Stimulated activated CD8-positive, alpha-beta memory T cell treated with anti-CD3 and anti-CD28 coated beads, Interleukin-7, amount 100 ng/mL, for 24 hours (primary cell): ENCODE results near the gene ITPR1.

ENCODE experiments used
- DNase-seq: peaks from one replicate; pipeline ENCODE4 v3.0.0-alpha.2; 2020; ENCODE audit warnings: low read depth

Gene ITPR1

DNA sequence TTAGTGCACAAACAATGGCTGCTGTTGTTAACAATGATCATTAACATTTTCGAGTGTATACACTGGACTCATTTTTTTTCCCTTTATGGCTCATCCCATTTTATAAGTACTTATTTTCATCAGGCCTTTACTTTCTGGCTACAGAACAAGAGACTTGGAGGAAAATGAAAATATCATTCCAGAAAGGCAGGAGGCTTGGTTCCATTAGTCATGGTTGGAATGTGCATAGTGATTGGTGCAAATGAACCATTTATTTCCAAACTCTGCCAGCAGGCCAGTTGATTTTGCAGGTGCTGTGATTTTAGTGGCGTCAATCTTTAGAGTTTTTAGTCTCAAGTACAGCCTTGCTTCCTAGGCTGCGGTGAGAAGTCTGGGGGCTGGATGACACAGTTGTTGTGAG lies 151.8 kb downstream of the ITPR1 start:
- no peak for DNase-seq

DNA sequence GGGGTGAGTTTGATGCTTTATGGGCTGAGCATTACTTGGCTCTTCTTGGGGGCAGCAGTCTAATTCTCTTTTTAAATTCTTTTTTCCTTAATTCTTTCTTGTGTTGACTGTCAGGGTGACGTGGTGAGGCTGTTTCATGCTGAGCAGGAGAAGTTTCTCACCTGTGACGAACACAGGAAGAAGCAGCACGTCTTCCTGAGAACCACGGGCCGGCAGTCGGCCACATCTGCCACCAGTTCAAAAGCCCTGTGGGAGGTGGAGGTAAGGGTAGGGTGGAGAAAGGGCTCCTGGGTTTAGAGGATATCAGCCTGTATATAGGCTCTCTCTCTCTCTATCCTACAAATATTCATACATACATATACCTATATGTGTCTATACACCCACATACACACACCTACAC lies 152.3 kb downstream of the ITPR1 start:
- no peak for DNase-seq

DNA sequence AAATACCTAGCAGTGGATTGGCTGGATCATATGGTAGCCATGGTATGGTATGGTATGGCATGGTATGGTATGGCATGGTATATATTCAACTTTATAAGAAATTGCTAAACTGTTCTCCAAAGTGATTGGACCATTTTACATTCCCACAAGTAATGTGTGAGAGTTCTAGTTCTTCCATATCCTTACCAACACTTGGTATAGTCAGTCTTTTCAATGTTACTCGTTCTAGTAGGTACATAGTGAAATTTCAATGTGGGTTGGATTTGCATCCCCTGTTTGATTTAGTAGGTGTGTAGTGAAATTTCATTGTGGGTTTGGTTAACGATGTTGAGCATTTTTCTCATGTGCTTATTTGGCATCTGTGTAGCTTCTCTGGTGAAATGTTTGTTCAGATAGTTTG lies 154.3 kb downstream of the ITPR1 start:
- no peak for DNase-seq

DNA sequence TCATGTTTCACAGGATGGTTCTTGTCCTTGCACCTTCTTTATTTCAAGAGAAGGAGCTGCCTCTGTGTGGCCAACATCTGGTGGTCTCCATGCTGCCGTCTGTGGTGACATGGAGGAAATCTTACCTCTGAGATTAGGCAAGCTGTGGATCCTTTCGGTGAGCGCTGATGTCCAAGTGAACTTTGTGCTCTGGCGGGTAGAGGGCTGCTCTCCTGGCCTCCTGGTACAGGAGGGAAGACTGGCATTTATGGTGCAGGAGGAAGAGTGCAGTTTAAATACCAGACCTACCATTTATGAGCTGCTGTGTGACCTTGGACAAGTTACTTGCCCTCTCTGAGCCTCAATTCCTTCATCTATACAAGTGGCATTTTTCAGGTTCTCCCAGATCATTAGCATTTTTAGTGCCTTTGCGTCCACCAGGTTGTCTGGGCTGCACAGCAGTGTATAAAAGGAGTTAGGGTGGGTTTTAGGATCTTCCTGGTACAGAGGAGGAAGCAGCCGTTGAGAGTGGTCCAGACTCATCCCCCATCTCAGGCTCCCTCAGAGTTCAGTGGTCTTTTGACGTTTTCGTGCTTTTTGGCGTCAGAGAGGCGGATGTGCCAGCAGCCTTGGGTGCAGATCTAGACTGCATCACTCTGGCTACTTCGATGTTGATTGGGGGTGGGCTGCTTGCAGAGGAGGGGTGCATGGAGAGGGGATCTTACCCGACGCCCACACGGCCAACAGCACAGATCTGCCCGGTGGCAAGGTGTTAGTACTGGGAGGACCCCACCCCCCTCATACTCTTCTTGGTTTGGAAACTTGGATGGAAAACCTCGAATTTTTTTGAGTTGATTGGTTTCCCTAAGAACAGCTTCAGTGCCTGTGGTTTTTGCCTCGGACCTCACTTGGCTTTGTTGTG lies 162.2 kb downstream of the ITPR1 start:
- no peak for DNase-seq

DNA sequence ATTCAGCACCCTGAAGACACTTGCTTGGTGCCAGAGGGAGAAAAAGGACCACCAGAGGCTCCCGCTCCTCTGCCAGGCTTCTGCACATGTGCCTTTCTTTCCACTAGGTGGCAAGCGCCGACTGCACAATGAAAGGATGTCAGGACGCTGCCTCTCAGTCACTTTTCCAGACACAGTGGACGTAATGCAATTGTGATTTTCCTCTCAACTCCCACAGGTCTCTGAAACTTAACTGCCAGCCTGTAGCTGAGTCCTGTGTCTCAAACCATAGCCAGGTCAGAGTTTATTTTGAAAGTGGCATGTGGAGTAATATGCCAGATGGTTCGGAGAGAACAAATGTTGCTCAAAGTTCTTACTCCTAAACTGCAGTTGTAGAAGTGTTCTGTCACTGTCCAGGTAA lies 162.9 kb downstream of the ITPR1 start:
- no peak for DNase-seq

DNA sequence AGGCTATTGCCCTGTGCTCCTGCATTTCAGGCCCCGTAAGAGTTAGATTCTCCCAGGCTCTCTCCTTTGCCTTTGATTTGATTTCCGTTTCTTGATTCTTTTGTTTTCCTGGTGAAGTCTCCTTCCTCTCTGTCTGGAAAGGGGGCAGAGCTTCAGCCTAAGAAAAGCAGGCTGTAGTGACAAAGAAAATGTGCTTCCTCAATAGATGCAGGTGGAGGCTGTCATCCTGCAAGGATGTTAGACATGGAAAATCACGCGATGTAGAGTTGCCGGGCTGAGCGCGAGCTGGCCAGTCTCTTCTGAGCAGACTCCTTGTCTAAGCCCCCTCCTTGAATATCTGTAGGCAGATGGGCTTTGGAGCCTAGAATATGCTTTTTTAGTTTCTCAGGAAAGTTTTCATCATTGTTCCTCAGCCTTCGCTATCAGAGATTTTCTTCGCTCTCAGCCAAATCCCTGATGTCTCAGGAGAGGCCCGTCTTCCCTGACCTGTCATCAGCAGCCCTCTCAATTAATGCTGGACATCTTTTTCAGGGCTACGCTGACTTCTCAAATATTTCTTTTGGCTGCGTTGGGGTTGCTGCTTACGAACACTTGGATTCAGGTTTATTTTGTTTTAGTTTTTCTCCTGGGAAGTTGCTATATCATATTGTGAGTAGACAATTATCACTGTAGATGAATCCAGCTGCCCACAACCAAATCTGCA lies 163.6 kb downstream of the ITPR1 start:
- no peak for DNase-seq

DNA sequence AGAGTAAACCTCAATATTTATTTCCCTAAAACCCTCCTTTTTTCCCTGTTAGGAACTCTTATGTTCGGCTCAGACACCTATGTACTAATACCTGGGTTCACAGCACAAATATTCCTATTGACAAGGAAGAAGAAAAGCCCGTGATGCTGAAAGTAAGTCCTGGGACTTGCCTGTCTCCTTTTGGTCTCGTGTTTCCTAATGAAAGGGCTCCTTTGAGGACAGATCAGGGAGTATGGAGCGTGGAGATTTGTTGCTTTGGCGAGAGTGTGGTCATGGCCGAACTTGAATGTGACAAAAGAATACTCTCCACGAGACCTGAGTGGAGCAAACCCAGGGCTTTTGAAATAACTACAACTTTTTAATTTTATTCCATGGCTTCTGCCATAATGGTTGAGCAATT lies 167.8 kb downstream of the ITPR1 start:
- no peak for DNase-seq

DNA sequence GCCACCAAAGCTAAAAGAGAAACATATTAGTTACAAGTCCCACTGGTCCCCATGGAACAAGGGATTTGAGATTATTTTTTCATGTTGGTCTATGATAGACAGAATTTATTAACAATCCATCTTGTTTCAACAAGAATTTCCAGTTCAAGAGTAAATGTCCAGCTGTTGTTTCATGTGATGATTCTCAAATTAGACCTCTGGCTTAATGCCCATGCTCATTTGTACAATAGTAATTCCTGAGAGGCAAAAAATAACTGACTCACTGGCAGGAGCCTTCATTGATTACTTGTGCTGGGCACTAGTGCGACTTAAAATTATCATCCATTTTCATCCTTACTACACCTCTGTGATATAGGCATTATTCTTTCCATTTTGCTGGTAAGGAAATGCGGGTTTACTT lies 171.3 kb downstream of the ITPR1 start:
- DNase-seq, result no peak

DNA sequence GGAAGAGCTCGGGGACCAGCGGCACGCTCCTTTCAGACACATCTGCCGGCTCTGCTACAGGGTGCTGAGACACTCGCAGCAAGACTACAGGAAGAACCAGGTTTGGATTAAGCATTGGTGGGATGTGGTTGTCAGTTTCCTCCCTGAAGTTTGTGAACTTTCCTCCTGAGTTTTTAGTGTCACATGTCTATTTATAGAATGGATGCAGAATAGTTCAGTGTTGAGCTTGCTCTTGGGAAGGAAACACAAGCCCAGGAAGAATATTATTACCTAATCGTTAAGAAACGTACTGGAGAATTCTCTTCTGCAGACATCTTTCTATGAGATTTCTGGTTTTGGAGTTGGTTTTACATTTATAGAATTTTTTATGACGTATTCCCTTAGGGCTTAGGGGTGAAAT lies 172.0 kb downstream of the ITPR1 start:
- DNase-seq, result no peak

DNA sequence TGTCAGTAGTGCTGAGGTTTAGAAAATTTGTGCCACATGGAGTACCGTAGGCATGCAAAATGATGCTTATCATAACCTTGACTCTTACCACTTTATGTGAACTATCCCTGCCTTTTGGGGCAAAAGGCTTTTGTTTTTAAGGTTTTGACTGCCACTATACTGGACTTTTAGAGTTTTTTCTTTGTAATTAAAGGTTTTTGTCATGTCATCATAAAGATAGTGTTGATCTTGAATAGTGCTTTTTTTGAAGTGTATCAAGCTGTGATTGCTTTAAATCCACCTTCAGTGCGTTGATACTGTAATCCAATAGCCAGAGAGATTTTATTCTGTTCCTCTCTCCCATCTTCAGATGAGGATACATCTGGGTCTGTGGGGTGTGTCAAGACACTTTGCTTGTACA lies 172.9 kb downstream of the ITPR1 start:
- DNase-seq, result no peak

DNA sequence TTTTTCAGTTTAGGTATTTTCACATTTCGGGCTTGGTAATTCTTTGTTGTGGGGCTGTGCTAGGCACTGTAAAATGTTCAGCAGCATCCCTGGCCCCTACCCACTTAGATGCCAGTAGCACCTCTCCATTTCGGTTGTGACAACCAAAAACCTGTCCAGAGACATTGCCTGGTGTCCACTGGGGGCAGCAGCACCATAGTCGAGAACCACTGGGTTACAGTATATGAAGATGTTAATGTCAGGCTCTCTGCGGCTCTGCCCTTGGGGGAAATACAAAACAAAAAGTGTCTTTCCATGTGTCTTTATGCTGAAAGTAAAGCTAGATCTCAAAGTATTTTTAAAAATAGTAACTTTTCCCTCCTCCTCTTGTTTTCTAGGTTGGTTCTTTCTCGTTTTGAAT lies 177.2 kb downstream of the ITPR1 start:
- DNase-seq, result no peak

DNA sequence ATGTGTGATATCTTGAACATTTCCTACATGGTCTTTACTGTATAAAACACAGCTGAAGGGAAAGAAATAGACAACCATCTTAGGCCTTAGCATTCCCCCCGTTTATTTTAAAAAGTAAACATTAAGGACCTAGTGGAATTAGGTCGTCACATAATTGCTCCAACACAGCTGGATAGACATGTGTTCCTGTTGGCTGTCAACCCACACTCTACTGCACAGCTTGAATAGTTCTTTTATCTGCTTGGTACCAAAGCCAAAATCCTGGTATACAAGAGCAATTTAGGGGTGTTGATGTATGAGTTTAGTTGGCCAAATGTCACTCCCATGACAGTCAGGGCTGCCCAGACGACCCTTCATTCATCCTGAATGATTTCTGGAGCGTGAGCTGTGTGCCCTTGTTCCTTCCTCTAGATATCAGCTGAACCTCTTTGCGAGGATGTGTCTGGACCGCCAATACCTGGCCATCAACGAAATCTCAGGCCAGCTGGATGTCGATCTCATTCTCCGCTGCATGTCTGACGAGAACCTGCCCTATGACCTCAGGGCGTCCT lies 179.7 kb downstream of the ITPR1 start:
- no peak for DNase-seq

DNA sequence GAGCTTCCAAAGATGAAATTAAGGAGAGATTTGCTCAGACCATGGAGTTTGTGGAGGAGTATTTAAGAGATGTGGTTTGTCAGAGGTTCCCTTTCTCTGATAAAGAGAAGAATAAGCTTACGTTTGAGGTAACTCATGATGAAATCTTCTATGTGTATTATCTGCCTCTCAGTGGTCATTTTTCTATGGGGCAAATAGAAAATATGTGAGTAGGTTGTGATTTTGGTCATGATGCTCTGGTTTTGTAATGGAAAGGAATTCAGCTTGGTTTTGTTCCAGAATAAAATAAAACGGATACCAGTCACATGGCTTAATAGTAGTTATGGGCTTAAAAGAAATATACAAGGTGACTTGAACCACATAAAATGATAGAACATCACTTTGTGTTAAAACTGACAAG lies 181.1 kb downstream of the ITPR1 start:
- DNase-seq, result no peak

DNA sequence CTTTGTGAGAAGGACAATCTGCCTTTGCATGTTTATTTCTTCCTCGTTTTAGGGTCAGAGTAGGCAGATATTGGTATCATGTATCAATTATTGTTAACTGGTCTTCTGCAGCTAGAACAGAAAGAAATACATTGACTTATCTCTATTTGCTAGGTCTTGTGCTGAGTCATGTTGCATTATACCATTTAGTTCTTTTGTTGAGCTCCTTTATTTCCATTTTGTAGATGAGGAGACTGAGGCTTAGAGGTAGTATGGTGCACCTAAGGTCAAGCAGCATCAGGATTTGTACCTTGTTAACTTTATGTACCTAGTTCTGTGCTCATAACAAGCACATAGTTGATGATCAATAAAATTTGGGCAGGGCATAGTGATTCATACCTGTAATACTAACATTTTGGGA lies 182.6 kb downstream of the ITPR1 start:
- DNase-seq, result no peak

DNA sequence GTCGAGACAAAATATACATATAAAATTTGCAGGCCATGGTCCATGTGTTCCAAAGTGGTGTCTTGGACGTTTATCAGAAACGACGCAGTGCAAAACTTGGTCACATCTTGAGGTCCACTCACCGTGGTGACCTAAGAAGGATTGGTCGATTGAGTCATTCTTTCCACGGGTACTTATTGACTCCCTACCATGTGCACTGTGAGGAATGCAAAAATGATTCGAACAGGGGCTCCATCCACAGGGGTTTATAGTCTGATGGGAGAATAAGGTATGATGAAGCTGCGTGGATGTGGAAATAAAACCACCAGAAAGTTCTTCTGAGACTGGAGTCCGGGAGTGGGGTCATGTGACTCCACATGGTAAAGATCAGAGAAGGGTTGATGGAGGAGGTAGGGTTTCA lies 185.2 kb downstream of the ITPR1 start:
- no peak for DNase-seq

DNA sequence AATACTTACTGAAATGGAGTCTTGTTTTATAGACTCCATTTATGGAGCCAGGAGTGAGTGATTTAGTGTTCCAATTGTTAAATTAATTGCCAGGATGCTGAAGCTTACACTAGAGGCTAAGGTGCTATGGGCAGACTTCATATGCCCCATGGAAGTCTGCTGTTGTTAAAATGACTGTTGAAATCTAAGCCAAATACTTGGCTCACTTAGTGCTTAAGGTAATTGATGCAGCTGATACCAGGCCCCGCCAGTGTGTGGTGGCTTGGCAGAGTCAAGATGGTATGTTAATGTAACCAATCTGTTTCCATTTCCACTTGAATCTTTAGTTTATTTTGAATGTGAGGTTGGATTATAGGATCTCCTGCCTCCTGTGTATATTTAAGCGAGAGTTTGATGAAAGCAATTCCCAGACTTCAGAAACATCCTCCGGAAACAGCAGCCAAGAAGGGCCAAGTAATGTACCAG lies 187.1 kb downstream of the ITPR1 start:
- DNase-seq, result no peak

DNA sequence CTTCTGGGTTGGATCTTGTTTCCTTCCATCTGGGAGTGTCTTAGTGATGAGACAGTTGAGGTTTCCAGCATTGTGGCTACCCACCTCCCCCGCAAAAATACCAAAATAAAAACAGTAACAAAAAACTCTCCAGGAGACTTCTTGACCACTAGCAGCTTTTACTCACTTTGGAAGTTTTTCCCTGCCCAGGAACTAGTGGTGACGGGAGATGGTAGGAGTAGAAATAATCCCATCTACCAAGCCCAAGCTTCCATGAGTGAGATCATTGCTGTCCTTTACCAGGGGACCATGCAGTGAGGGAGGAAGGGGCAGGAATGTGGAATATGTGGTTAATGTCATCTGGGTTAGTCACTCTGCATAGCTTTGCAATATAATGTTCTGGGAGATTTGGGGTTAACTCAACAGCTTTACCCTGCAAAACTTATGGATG lies 187.7 kb downstream of the ITPR1 start:
- DNase-seq, result no peak

DNA sequence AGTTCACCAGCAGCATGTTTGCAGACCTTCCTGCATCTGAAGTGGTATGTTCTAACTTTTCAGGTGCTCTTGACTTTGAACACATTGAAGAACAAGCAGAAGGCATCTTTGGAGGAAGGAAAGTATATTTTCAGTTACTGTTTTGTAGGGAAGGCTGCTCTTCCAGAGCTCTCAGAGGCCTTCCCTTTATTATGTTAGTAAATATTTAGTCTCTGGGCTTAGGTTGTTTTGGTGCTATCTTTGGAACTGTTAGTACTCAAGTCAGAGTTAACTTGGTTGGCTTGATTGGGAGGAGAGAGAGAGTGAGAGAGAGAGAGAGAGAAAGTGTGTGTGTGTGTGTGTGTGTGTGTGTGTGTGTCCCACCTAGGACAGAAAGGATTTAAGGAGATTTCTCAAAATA lies 188.2 kb downstream of the ITPR1 start:
- DNase-seq, result no peak

DNA sequence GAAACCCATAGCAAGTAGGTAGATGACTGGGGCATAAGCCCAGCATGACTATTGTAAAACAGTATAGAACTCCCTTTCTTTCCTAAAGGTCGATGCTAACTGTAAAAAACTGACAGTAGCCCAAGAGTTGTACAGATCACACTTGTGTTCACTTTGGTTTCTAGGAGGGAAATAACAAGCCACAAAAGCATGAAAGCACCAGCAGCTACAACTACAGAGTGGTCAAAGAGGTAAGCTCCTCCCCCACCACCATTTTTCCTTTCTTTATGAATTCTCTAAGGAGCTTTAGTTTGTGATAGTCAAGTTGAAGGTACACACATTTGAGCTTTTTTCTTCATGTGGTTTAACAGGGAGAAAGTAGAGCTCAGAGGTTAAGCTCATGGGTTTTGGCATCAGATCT lies 191.0 kb downstream of the ITPR1 start:
- no peak for DNase-seq

DNA sequence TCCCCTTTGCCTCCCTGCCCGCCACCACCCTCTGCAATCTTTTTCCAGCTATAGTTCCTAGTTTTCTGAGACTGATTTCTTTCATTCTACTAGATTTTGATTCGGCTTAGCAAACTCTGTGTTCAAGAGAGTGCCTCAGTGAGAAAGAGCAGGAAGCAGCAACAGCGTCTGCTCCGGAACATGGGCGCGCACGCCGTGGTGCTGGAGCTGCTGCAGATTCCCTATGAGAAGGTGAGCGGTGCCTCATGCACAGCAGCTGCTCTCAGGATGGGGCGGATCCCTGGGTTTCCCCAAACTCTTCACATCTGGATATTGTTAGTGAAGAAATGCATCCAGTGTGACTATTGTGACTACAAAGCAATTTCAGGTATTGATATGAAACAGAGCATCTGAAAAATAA lies 191.8 kb downstream of the ITPR1 start:
- no peak for DNase-seq

DNA sequence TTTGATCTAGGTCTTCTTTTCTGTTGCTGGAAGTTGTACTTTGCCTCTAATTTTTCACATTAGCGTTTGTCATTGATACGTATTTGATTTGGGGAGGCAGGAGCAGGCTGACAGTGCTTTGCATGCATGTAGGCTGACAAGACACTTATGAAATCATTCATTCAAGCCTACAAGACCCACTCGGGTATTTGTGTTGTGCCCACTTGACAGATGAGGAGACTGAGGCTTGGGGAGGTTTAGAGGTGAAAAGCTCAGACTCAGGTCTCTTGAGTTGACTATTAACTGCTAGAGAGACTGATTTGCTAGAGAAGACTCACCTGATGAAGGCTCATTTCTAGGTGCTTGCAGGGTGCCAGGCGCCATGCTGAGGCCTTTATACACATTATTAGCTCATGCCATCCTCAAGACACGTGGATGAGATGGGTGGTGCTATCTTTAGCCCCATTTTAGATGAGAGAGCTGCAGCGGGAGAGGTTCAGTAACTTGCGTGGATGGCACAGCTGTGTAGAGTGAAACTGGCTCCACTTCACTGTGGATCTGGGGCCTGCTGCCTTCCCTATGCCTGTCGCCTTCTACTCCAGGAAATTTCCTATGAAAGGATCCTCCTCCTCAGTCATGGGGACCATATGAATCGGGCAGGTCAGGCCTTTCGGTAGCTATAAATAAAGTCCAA lies 192.7 kb downstream of the ITPR1 start:
- no peak for DNase-seq

DNA sequence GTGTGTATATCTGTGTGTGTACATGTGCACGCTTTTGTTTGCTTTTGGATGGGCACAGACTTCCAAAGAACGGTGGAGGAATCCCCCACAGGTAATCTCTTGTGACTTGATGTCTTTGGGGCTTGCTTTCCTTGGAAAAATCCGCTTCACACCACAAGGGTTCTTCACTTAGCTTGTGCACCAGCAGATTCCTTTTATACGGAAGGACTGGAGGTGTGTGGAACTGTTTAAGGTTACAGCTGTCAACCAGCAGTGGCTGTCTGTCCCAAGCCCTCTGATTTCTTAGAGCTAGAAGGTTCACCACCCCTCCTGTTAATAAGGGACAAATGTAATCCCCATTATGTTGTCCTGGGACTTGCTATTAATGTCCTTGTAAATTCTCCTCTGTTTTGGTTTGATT lies 193.5 kb downstream of the ITPR1 start:
- no peak for DNase-seq

DNA sequence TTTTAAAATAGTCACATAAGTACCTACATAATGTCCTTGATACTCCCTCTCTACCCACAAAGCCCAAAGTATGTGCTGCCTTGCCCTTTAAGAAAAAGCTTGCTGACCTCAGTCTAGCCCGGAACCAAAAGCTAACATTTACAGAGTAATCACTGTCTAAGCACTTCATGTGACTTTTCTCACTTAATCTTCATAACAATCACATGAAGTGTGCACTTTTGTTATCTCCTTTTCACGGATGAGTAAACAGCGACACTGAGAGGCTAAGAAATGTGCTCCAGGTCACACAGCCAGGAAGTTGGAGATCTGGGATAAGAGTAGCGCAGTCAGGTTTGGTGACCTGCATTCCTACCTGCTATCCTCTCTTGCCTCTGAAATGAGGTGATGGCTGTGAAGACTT lies 194.0 kb downstream of the ITPR1 start:
- DNase-seq, result no peak
